ENCODE measurements around the gene TMEM87B. TPM values are rescaled to one million over a fixed set of nuclear protein-coding genes. Genes with fewer than 3 reads are reported as not detected.

The TMEM87B gene
- total and polyA plus RNA-seq, 8 donors: 24.6 to 36.8 (median 28.4) TPM

DNA sequence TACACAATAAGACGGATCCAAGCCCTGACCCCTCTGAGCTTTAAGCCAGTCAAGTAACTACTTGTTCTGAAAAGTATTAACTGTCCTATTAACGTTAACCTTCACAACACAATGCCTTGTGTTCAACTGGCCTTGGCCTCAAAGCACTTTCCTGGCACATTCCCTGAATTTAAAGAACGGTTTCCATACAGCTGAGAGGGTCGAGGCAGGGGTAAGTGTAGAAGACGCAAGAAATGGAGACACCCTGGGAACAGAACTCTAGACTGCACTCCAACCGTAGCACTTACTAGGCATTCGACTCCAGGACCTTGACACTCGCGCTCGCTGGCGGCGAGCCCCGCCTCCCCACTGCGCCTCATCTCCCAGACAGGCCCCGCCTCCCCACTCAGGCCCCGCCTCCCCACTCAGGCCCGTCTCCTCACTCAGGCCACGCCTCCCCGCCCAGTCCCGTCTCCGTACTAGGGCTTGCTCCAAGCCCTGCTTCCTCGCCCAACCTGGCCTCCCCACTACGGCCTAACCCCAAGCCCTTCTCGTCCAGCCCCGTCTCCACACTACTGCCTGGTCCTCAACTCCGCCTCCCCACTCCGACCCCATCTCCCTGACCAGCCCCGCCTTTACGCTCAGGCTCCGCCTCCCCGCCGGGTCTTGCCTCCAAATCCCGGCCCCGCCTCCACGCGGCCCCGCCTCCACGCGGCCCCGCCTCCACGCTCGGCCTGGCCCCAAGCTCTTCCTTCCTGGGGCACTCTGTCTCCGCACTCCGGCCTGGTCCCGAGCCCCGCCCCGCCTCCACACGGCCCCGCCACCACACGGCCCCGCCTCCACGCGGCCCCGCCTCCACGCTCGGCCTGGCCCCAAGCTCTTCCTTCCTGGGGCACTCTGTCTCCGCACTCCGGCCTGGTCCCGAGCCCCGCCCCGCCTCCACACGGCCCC lies 887 bp upstream of the TMEM87B start:
- DNase-seq (peak; percentile 94 to 99 (median 98)), ATAC-seq (peak; percentile 75)
- peak overlapping the region; percentile 24 to 97 for H3K4me3 ChIP-seq
- H3K9me3 ChIP-seq: no peaks in the 10 kb centered on the region
- H3K36me3 ChIP-seq: no peaks in the 10 kb centered on the region
- peak overlapping the region; percentile 84 to 87 for H3K27ac ChIP-seq
- no peak for TF ChIP-seq CTCF (IDR thresholded peaks at IDR 0.05)
- intact Hi-C loops (cut with DNase I): no loop called here
- peaks cover 8 to 43% of the 10 kb centered on the region in 2 donors for H3K4me1 ChIP-seq
- H3K27me3 ChIP-seq: no peaks in the 10 kb centered on the region

DNA sequence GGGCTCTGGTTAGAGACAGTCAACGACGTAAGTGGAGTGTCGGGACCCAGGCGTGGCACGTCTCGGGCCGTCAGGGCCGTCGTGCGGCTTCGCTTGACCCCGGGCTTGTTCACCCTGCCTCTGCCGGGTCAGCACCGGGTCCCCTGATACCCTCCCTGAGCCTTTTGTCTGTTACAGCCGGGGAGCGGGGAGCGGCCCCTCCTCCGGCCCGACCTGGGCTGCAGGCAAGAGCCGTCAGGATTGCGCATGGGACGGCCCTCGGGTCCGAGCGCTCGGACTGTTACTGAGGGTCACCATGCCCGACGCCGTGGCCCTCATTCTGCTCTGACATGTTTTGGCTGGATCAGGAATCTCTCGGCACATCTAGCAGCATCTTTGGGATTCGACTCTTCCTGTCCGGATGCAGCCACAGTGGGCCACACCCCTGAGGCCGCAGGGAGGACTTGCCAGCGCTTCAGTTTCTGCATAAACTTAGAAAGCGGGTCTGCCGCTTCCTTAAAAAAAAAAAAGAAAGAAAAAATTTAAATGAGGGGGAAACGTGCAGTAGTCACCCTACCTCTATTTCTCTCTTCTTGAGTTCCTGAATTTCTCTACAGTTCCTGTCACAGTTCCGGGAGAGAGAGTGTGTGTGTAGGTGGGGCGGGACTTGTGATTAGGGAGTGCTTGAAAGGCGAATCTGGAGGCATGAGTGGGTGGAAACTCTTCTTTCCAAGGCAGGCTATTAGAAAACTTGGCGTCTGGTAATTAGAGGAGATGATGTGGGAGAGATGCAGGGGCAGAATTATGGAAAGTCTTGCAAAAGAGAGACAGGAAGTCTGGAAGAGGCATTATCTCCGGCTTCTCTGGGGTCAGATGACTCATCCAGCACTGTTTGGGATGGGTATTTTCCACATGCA lies 909 bp downstream of the TMEM87B start:
- TF ChIP-seq CTCF (IDR thresholded peaks at IDR 0.05): no peak
- DNase-seq (peak in 3 of 4 donors; percentile 76 to 89 (median 79)), ATAC-seq (peak; percentile 31)
- Histone ChIP-seq H3K4me3 (peak overlapping the region; percentile 96 to 97), H3K36me3 (peaks cover 0 to 15% of the 10 kb centered on the region in 2 donors), H3K27me3 (no peaks in the 10 kb centered on the region), H3K27ac (peak overlapping the region; percentile 99), H3K4me1 (peaks cover 8 to 43% of the 10 kb centered on the region in 2 donors), H3K9me3 (no peaks in the 10 kb centered on the region)
- intact Hi-C loops (cut with DNase I): no loop called here

DNA sequence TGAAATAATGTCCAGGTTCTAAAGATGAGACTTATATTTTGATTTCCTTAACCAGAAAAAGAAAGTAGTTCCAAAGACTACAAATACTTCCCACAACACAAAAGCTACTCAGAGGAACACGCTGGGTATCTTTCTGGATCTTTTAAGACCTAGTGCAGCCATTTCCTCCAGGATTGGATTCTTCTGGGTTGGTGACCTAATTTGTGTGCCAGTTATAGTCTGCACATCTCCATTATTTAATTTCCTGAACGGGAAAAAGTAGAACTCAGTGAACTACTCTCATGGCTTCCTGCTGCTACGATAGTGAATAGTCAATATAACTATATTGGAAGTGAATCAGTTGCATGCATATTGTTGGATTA lies 1.5 kb downstream of the TMEM87B start:
- no peak for DNase-seq
- peak overlapping the region; percentile 99 for H3K27ac ChIP-seq
- H3K4me3 ChIP-seq: peak overlapping the region; percentile 96 to 97
- no peak for TF ChIP-seq CTCF (IDR thresholded peaks at IDR 0.05)
- no peak for ATAC-seq
- intact Hi-C loops (cut with DNase I): no loop called here
- H3K36me3 ChIP-seq: peaks cover 0 to 21% of the 10 kb centered on the region in 2 donors
- no peaks in the 10 kb centered on the region for H3K27me3 ChIP-seq
- no peaks in the 10 kb centered on the region for H3K9me3 ChIP-seq
- peaks cover 8 to 43% of the 10 kb centered on the region in 2 donors for H3K4me1 ChIP-seq

DNA sequence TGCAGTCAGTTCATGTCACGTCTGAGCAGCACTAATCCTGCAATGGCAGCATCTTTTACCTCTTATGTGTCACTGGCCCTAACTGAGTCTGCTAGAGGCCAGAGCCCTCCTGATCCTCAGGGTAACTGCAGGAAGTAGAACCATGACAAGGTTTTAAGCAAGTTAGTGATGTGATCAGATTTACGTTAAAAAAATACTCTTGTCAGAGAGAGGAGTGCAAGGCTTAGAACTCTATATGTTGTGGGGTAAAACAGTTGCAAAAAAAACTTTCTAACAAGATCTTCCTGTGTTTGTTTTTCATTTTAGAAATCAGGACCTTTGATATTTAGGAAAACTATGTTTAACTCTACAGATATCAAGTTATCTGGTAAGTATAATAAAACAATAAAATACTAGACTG lies 4.6 kb downstream of the TMEM87B start:
- H3K27ac ChIP-seq: peak overlapping the region in 1 of 2 donors; percentile 6
- H3K4me3 ChIP-seq: no peak overlapping the region
- no peaks in the 10 kb centered on the region for H3K9me3 ChIP-seq
- DNase-seq (no peak), ATAC-seq (no peak)
- intact Hi-C loops (cut with DNase I): no loop called here
- no peaks in the 10 kb centered on the region for H3K27me3 ChIP-seq
- H3K4me1 ChIP-seq: peaks cover 8 to 34% of the 10 kb centered on the region in 2 donors
- H3K36me3 ChIP-seq: peaks cover 0 to 51% of the 10 kb centered on the region in 2 donors
- TF ChIP-seq CTCF (IDR thresholded peaks at IDR 0.05): no peak

Data from left lung (tissue), 10 donors.